Adrenal gland (tissue), 5 donors: ENCODE results near the gene ATOX1.
A peak's percentile ranks its signal among the peaks of the same experiment; 100 is the strongest.

Experiments
- POLR2A ChIP-seq, 2 donors: fragments of 450-650 bp; IDR thresholded peaks; one replicate each; pipeline ENCODE4 v1.6.1; 2017; ENCODE audit warnings: antibody characterized with exemption in 2 of 2, mild to moderate bottlenecking in 2 of 2, moderate library complexity in 1 of 2
- TF ChIP-seq, protein P1 (sequence below), 6 experiments: fragments of 450-650 bp in 4 of 6; fragments of 200-600 bp in 2 of 6; sonication (generic) in 1 of 6; IDR thresholded peaks; 1 replicate in 5 of 6; 2 replicates in 1 of 6; pipeline versions ENCODE4 v1.5.1 to v1.8.0; 2016 to 2021; ENCODE audit warnings: antibody characterized with exemption in 6 of 6, mild to moderate bottlenecking in 2 of 6, moderate library complexity in 1 of 6
- donor health status: DM: no; HTN: no; CAD: no.

GRCh38 chr5:151772029-151772845, 13.8 kb upstream of the ATOX1 start:
- TF ChIP-seq, protein P1, sequence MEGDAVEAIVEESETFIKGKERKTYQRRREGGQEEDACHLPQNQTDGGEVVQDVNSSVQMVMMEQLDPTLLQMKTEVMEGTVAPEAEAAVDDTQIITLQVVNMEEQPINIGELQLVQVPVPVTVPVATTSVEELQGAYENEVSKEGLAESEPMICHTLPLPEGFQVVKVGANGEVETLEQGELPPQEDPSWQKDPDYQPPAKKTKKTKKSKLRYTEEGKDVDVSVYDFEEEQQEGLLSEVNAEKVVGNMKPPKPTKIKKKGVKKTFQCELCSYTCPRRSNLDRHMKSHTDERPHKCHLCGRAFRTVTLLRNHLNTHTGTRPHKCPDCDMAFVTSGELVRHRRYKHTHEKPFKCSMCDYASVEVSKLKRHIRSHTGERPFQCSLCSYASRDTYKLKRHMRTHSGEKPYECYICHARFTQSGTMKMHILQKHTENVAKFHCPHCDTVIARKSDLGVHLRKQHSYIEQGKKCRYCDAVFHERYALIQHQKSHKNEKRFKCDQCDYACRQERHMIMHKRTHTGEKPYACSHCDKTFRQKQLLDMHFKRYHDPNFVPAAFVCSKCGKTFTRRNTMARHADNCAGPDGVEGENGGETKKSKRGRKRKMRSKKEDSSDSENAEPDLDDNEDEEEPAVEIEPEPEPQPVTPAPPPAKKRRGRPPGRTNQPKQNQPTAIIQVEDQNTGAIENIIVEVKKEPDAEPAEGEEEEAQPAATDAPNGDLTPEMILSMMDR (IDR thresholded peaks at IDR 0.05) = no peak
- TF ChIP-seq POLR2A (IDR thresholded peaks at IDR 0.05) = peak in 1 of 2 donors; percentile 54
